ENCODE results near the gene C11orf21.

DNA sequence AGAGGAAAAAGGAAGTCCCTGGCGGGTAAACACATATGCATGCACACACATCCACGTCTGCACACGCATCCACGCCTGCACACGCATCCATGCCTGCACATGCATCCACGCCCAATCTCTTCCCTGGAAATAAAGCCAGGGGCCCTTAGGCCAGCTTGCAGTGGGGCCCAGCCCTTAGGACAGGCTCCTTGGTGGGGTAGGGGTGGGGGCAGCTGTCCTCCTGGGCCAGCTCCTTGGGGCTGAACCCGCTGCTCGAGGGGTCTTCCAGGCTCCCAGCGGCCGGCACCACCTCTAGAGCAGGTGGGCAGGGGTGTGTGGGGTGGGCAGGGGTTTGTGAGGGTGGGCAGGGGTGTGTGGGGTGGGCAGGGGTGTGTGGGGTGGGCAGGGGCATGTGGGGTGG is 1.9 kb downstream of the C11orf21 start:
- TF ChIP-seq GATA2 (IDR thresholded peaks at IDR 0.05; ENCODE audit: low read depth, low read length) = no peak
- TF ChIP-seq GATA3 (IDR thresholded peaks at IDR 0.05; ENCODE audit: low read depth, low read length) = no peak

All from SH-SY5Y (cell line).